Measurements from ENCODE around the gene NRROS.

NRROS gene

DNA sequence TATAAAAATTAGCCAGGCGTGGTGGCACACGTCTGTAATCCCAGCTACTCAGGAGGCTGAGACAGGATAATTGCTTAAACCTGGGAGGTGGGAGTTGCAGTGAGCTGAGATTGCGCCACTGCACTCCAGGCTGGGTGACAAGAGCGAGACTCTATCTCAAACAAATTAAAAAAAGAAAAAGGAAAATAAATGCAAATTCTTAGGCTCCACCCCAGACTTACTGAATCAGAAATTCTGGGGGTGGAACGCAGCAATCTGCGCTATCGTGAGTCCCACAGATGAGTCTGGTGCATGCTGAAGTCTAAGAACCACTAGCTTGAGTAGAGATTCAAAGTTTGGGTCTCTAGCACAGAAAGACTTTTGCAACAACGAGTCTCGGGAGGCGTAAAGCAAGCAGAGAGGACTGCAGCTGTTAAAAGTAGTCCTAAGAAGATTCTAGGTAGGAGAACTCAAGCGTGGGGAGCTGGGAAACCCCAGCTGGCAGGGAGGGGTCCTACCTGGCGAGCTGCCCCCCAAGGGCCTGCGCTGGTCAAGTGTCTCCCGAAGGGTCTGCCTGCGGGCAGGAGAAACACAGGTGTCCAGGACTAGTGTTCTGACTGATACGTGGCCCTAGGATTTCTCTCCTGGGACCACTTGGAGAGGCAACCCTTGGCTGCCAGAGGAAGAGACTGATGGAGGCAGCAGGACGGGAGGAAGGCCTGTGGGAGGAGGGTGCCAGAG is 50.6 kb downstream of the NRROS start:
- DNase-seq: no peak

DNA sequence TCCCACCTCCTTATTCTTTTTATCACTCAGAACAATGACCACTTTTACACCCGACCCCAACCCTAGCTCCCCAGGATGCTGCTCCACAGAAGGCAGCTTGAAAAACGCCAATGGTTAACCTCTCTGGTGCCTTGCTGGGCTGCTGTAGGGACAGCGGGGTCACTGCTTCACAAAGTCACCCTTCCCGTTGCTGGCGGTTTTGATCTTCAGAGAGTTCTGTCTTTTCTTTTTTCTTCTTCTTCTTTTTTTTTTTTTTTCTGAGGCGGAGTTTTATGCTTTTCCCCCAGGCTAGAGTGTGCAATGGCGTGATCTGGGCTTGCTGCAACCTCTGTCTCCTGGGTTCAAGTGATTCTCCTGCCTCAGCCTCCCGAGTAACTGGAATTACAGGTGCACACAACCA is 51.9 kb downstream of the NRROS start:
- no peak for DNase-seq

GRCh38 chr3:196694202-196694638 is 54.7 kb downstream of the NRROS start:
- no peak for DNase-seq

- no peak for DNase-seq
These were observed 55.7 kb downstream of the NRROS start for GRCh38 chr3:196694941-196695848.

- no peak for DNase-seq
These were observed 56.3 kb downstream of the NRROS start for GRCh38 chr3:196695849-196696226.

- DNase-seq: no peak
These were observed 57.8 kb downstream of the NRROS start for GRCh38 chr3:196697270-196697669.

GRCh38 chr3:196699749-196700148 is 60.3 kb downstream of the NRROS start:
- no peak for DNase-seq

DNA sequence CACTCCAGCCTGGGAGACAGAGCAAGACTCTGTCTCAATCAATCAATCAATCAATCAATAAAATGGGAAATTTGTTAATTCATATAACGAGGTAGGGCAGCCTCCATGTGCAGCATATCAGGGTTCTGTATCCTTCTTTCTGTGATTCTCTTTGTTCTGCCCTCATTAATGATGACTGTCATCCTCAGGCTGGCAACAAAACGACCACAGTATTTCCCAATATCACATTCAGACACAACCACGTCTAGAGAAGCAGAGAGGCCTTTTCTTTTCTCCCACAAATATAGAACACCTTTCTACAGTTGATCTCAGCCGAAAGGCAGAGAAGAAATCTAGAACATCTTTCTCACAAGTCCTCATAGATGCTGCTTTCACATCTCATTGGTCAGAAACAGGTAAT is 61.3 kb downstream of the NRROS start:
- DNase-seq: no peak

DNA sequence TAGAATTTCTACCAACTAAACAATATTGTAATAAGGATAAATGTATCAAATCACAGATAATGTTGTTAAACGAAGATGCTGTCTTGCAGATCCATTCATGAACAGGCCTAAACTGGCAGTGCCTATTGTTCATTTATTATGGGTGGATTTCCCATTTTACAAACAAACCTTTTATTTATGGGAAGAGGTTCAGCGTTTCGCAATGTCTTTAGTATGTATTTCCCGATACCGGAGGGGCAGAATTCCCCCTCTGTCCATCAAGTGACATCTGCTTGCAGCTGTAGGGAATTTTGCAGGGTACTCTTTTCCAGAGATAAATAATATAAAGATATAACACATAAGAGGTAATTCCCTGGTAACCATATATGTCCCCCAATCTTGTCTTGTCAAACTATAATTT is 66.8 kb downstream of the NRROS start:
- no peak for DNase-seq

DNA sequence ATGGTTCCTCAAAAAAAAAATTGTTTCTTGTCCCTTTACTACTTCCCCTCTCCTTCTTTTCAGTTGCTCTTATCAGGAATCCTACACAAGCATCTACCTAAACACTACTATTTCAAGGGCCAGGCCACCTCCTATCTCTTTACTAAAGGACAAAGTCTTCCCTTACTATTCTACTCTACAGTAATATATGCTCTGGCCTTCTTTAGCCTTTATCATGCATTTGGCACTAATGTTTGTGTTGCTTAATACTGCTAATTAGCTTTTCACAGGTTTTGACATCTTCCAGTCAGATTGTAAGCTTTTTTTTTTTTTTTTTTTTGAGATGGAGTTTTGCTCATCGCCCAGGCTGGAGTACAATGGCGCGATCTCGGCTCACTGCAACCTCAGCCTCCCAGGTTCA is 67.2 kb downstream of the NRROS start:
- DNase-seq: no peak

- DNase-seq: no peak
These were observed 68.1 kb downstream of the NRROS start for GRCh38 chr3:196707566-196707965.

DNA sequence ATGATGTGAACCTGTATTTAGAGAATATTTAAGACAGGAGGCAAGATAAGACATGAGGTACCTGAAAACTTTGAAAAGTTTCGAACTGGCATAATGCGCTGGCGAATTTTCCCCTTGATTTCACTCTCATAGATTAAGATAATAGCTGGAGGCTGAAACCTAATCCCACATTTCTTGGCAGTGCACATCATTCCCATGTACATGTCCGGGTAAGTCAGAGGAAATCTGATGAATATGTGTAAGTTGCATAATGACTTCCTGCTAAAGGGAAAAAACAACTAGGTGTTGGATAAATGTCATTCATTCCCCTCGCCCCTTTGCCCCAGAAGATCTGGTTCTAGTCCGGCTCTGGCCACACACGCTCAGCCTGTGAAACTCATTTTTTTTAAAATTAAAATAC is 69.0 kb downstream of the NRROS start:
- no peak for DNase-seq
